Esophagus muscularis mucosa (tissue), 4 donors: ENCODE data around the gene TSPAN15. TPM values are rescaled to one million over a fixed set of nuclear protein-coding genes. Genes with fewer than 3 reads are reported as not detected.

Experiments
- DNase-seq: peaks from one replicate; pipeline ENCODE4 v3.0.0-alpha.2; 2017; ENCODE audit errors: extremely low spot score
- H3K27ac ChIP-seq, 4 donors: fragments of 200-600 bp; sonication (generic); replicated peaks in 1 of 4; 1 replicate in 3 of 4; 2 replicates in 1 of 4; pipeline ENCODE4 v1.5.1; 2016 to 2019; ENCODE audit warnings: mild to moderate bottlenecking in 1 of 4
- H3K27me3 ChIP-seq, 4 donors: fragments of 200-600 bp; sonication (generic); one replicate each; pipeline versions ENCODE4 v1.5.1 to v1.6.0; 2016 to 2019
- H3K36me3 ChIP-seq, 4 donors: fragments of 200-600 bp; sonication (generic); one replicate each; pipeline ENCODE4 v1.5.1; 2016 to 2019
- H3K4me1 ChIP-seq, 4 donors: fragments of 200-600 bp; sonication (generic); one replicate each; pipeline ENCODE4 v1.5.1; 2016 to 2019
- H3K4me3 ChIP-seq, 4 donors: fragments of 200-600 bp; sonication (generic); 1 replicate in 2 of 4; 2 replicates in 2 of 4; pipeline ENCODE4 v1.5.1; 2016 to 2019; ENCODE audit warnings: mild to moderate bottlenecking in 4 of 4, moderate library complexity in 1 of 4
- H3K9me3 ChIP-seq, 4 donors: fragments of 200-600 bp; sonication (generic); 1 replicate in 3 of 4; 2 replicates in 1 of 4; pipeline ENCODE4 v1.5.1; 2016 to 2019
- CTCF ChIP-seq, 3 experiments: fragments of 200-600 bp in 2 of 3; fragments of 450-650 bp in 1 of 3; sonication (generic) in 2 of 3; IDR thresholded peaks; one replicate each; pipeline ENCODE4 v1.5.1; 2017 to 2019; ENCODE audit warnings: antibody characterized with exemption in 3 of 3, mild to moderate bottlenecking in 2 of 3, moderate library complexity in 1 of 3
- EP300 ChIP-seq: sonication (generic); formaldehyde crosslinking; IDR thresholded peaks from one replicate; pipeline ENCODE4 v1.6.1; 2017; ENCODE audit warnings: antibody characterized with exemption
- POLR2A ChIP-seq: fragments of 450-650 bp; IDR thresholded peaks from one replicate; pipeline ENCODE4 v1.6.1; 2017; ENCODE audit warnings: antibody characterized with exemption, moderate library complexity, mild to moderate bottlenecking, low read depth
- POLR2AphosphoS5 ChIP-seq, 2 donors: sonication (generic); formaldehyde crosslinking; IDR thresholded peaks; one replicate each; pipeline ENCODE4 v1.6.1; 2017; ENCODE audit warnings: antibody characterized with exemption in 2 of 2
- WGBS: methylation state at CpG from one replicate; pipeline ENCODE4 v1.1.5; 2018; 5-methylcytosine and 5-hydroxymethylcytosine counted together
- intact Hi-C: fragments of 100-400 bp; cut with DNase I; formaldehyde crosslinking; loops from one replicate; pipeline ENCODE4 v1.15.1; 2023
- total RNA-seq, 4 donors: library from RNA; depleted of rRNA; stranded (reverse); fragments of >200 nt; gene quantifications; one replicate each; pipeline versions ENCODE4 v1.1.0 to v1.2.1, GENCODE V29; 2016

The TSPAN15 gene
- total RNA-seq, 4 donors from 2014 or later = 40.3 to 59.4 (median 53.5) TPM

- Histone ChIP-seq H3K9me3 (no peaks in the 10 kb centered on the region), H3K4me3 (no peak overlapping the region), H3K27me3 (no peaks in the 10 kb centered on the region), H3K27ac (peak overlapping the region; percentile 26 to 35 (median 32)), H3K4me1 (peaks cover 16 to 20% (median 17%) of the 10 kb centered on the region in 4 donors), H3K36me3 (no peaks in the 10 kb centered on the region)
- 51% methylated on average over 5 of the region's 5 CpGs for WGBS
- TF ChIP-seq POLR2AphosphoS5 (IDR thresholded peaks at IDR 0.05) (peak in 1 of 2 donors; percentile 13), CTCF (IDR thresholded peaks at IDR 0.05) (no peak), POLR2A (no peak), EP300 (no peak)
- DNase-seq = no peak
- intact Hi-C loops = no loop called here
These were observed 11.9 kb upstream of the TSPAN15 start for GRCh38 chr10:69439350-69439739.

GRCh38 chr10:69439813-69440506, 11.3 kb upstream of the TSPAN15 start:
- peak overlapping the region in 1 of 4 donors; percentile 35 for H3K27ac ChIP-seq
- H3K4me1 ChIP-seq = peaks cover 16 to 20% (median 17%) of the 10 kb centered on the region in 4 donors
- 69% methylated on average over 5 of the region's 5 CpGs for WGBS
- no peak for DNase-seq
- no peaks in the 10 kb centered on the region for H3K27me3 ChIP-seq
- intact Hi-C loops = no loop called here
- TF ChIP-seq POLR2AphosphoS5 (IDR thresholded peaks at IDR 0.05) = no peak
- no peak for TF ChIP-seq POLR2A
- TF ChIP-seq EP300 = no peak
- TF ChIP-seq CTCF (IDR thresholded peaks at IDR 0.05) = no peak
- no peak overlapping the region for H3K4me3 ChIP-seq
- H3K36me3 ChIP-seq = no peaks in the 10 kb centered on the region
- H3K9me3 ChIP-seq = no peaks in the 10 kb centered on the region

GRCh38 chr10:69443354-69443753, 7.9 kb upstream of the TSPAN15 start:
- 88% methylated on average over 1 of the region's 1 CpG for WGBS
- TF ChIP-seq EP300 = no peak
- TF ChIP-seq CTCF (IDR thresholded peaks at IDR 0.05) = no peak
- no peak for TF ChIP-seq POLR2A
- no peak for TF ChIP-seq POLR2AphosphoS5 (IDR thresholded peaks at IDR 0.05)
- Histone ChIP-seq H3K27ac (no peak overlapping the region), H3K36me3 (no peaks in the 10 kb centered on the region), H3K9me3 (no peaks in the 10 kb centered on the region), H3K4me1 (peaks cover 16 to 37% (median 31%) of the 10 kb centered on the region in 4 donors), H3K4me3 (no peak overlapping the region), H3K27me3 (no peaks in the 10 kb centered on the region)
- no peak for DNase-seq
- intact Hi-C loops = no loop called here

GRCh38 chr10:69445041-69445440, 6.2 kb upstream of the TSPAN15 start:
- no peak overlapping the region for H3K4me3 ChIP-seq
- WGBS = 91% methylated on average over 4 of the region's 4 CpGs
- intact Hi-C loops = loop anchor here (5.0 kb wide), 1 partner anchor 57 kb away; no protein-coding TSS in a partner anchor
- TF ChIP-seq POLR2AphosphoS5 (IDR thresholded peaks at IDR 0.05) (no peak), CTCF (IDR thresholded peaks at IDR 0.05) (no peak), POLR2A (no peak), EP300 (no peak)
- no peak overlapping the region for H3K27ac ChIP-seq
- no peaks in the 10 kb centered on the region for H3K9me3 ChIP-seq
- no peaks in the 10 kb centered on the region for H3K27me3 ChIP-seq
- no peak for DNase-seq
- peaks cover 7 to 26% (median 25%) of the 10 kb centered on the region in 4 donors for H3K4me1 ChIP-seq
- H3K36me3 ChIP-seq = no peaks in the 10 kb centered on the region

GRCh38 chr10:69446229-69446628, 5.0 kb upstream of the TSPAN15 start:
- TF ChIP-seq POLR2A (no peak), EP300 (no peak), POLR2AphosphoS5 (IDR thresholded peaks at IDR 0.05) (no peak), CTCF (IDR thresholded peaks at IDR 0.05) (no peak)
- Histone ChIP-seq H3K36me3 (no peaks in the 10 kb centered on the region), H3K4me3 (no peak overlapping the region), H3K27ac (peak overlapping the region in 2 of 4 donors; percentile 30 to 48), H3K27me3 (no peaks in the 10 kb centered on the region), H3K9me3 (no peaks in the 10 kb centered on the region), H3K4me1 (peaks cover 15 to 38% (median 34%) of the 10 kb centered on the region in 4 donors)
- intact Hi-C loops = loop anchor here (5.0 kb wide), 1 partner anchor 56 kb away; no protein-coding TSS in a partner anchor
- no peak for DNase-seq
